Hepatocyte (in vitro differentiated cells): Measurements from ENCODE around the gene SULT1A3.

ENCODE experiments used
- EZH2 ChIP-seq: fragments of 200-600 bp; sonication (generic); IDR thresholded peaks from 2 replicates; pipeline ENCODE4 v1.6.1; 2016; ENCODE audit warnings: antibody characterized with exemption, mild to moderate bottlenecking, borderline replicate concordance
- TF ChIP-seq, protein P1 (sequence below): fragments of 200-600 bp; sonication (generic); IDR thresholded peaks from 2 replicates; pipeline ENCODE4 v1.5.1; 2016; ENCODE audit warnings: antibody characterized with exemption, mild to moderate bottlenecking; ENCODE audit not compliant: poor library complexity

DNA sequence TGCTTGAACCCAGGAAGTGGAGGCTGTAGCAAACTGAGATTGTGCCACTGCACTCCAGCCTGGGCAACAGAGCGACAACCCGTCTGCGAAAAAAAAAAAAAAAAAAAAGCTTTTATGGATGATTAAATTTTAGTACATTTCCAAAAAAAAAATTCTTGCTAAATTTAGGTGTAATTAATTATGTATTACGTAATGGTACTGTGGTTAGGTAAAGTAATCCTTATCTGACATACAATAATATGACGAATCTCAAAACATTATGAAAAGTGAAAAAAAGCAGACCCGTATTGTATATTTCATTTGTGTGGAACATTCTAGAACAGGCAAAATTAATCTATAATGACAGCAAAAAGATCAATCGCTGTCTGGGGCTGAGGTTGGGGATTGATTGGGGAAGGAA, 26.0 kb upstream of the SULT1A3 start:
- TF ChIP-seq, protein P1, sequence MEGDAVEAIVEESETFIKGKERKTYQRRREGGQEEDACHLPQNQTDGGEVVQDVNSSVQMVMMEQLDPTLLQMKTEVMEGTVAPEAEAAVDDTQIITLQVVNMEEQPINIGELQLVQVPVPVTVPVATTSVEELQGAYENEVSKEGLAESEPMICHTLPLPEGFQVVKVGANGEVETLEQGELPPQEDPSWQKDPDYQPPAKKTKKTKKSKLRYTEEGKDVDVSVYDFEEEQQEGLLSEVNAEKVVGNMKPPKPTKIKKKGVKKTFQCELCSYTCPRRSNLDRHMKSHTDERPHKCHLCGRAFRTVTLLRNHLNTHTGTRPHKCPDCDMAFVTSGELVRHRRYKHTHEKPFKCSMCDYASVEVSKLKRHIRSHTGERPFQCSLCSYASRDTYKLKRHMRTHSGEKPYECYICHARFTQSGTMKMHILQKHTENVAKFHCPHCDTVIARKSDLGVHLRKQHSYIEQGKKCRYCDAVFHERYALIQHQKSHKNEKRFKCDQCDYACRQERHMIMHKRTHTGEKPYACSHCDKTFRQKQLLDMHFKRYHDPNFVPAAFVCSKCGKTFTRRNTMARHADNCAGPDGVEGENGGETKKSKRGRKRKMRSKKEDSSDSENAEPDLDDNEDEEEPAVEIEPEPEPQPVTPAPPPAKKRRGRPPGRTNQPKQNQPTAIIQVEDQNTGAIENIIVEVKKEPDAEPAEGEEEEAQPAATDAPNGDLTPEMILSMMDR = no peak
- TF ChIP-seq EZH2 = no peak
